HFFc6 (cell line): ENCODE results near the gene LRRC8D. TPM values are rescaled to one million over a fixed set of nuclear protein-coding genes. Genes with fewer than 3 reads are reported as not detected.

Experiments used
- DNase-seq: peaks from one replicate; pipeline ENCODE4 v3.0.0-alpha.2; 2018
- H3K27ac Mint-ChIP-seq: 2 replicates; pipeline ENCODE4 v1.8.0; 2020; ENCODE audit warnings: mild to moderate bottlenecking, mixed read lengths
- H3K27me3 Mint-ChIP-seq: 2 replicates; pipeline ENCODE4 v1.8.0; 2021; ENCODE audit warnings: mild to moderate bottlenecking, moderate library complexity, mixed read lengths; ENCODE audit not compliant: insufficient read depth
- H3K36me3 Mint-ChIP-seq: 2 replicates; pipeline ENCODE4 v1.8.0; 2021; ENCODE audit warnings: low read depth, mixed read lengths
- H3K4me1 Mint-ChIP-seq: 2 replicates; pipeline ENCODE4 v1.8.0; 2020; ENCODE audit warnings: low read depth, mixed read lengths
- H3K4me3 Mint-ChIP-seq: 2 replicates; pipeline ENCODE4 v1.8.0; 2020; ENCODE audit warnings: mild to moderate bottlenecking, moderate library complexity, mixed read lengths
- H3K9me3 Mint-ChIP-seq: 2 replicates; pipeline ENCODE4 v1.8.0; 2020; ENCODE audit warnings: mild to moderate bottlenecking, mixed read lengths
- total RNA-seq, 6 experiments: library from RNA; stranded (reverse); fragmentation: NEBNext Ultra II Directional; extraction: Animal tissue kit (Norgen Biotek cat#: 25700); gene quantifications; 2 replicates in 1 of 6; 3 replicates in 5 of 6; pipeline ENCODE4 v1.2.3, GENCODE V29; 2021
- TF ChIP-seq, protein P1 (sequence below): fragments of 200-600 bp; sonication (generic); IDR thresholded peaks from 2 replicates; pipeline ENCODE4 v1.5.0; 2021; ENCODE audit warnings: antibody characterized with exemption, mild to moderate bottlenecking

LRRC8D gene
- total RNA-seq, 6 experiments from 2014 or later: 33.5 to 46.7 (median 41.8) TPM

GRCh38 chr1:89799495-89799894 is 21.3 kb upstream of the LRRC8D start:
- Mint-ChIP-seq H3K4me3 (no peak overlapping the region), H3K27me3 (peaks cover 2% of the 10 kb centered on the region), H3K27ac (peak overlapping the region; percentile 32; the same call in 1 of the 2 replicates), H3K9me3 (no peaks in the 10 kb centered on the region), H3K4me1 (peaks cover 26% of the 10 kb centered on the region), H3K36me3 (no peaks in the 10 kb centered on the region)
- DNase-seq: peak; percentile 24
- TF ChIP-seq, protein P1, sequence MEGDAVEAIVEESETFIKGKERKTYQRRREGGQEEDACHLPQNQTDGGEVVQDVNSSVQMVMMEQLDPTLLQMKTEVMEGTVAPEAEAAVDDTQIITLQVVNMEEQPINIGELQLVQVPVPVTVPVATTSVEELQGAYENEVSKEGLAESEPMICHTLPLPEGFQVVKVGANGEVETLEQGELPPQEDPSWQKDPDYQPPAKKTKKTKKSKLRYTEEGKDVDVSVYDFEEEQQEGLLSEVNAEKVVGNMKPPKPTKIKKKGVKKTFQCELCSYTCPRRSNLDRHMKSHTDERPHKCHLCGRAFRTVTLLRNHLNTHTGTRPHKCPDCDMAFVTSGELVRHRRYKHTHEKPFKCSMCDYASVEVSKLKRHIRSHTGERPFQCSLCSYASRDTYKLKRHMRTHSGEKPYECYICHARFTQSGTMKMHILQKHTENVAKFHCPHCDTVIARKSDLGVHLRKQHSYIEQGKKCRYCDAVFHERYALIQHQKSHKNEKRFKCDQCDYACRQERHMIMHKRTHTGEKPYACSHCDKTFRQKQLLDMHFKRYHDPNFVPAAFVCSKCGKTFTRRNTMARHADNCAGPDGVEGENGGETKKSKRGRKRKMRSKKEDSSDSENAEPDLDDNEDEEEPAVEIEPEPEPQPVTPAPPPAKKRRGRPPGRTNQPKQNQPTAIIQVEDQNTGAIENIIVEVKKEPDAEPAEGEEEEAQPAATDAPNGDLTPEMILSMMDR: no peak

GRCh38 chr1:89800022-89800655 is 20.7 kb upstream of the LRRC8D start:
- Mint-ChIP-seq H3K27ac (no peak overlapping the region), H3K4me3 (no peak overlapping the region), H3K4me1 (peaks cover 26% of the 10 kb centered on the region), H3K36me3 (no peaks in the 10 kb centered on the region), H3K27me3 (peaks cover 2% of the 10 kb centered on the region), H3K9me3 (no peaks in the 10 kb centered on the region)
- TF ChIP-seq, protein P1: no peak
- DNase-seq: no peak

DNA sequence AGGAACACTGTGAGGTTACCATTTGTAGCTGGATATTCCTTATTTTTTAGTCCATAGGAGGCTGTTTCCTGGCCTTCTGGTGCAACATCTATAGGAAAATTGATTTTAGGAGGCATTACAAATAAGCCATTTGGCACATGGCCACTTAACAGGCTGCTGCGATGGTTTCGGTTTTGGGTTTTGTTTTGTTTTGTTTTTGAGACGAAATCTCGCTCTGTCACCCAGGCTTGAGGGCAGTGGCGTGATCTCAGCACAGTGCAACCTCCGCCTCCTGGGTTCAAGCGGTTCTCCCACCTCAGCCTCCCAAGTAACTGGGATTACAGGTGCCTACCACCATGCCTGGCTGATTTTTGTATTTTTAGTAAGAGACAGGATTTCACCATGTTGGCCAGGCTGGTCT is 20.1 kb upstream of the LRRC8D start:
- H3K4me3 Mint-ChIP-seq: no peak overlapping the region
- H3K27ac Mint-ChIP-seq: no peak overlapping the region
- H3K9me3 Mint-ChIP-seq: no peaks in the 10 kb centered on the region
- peaks cover 26% of the 10 kb centered on the region for H3K4me1 Mint-ChIP-seq
- TF ChIP-seq, protein P1: no peak
- DNase-seq: no peak
- peaks cover 2% of the 10 kb centered on the region for H3K27me3 Mint-ChIP-seq
- H3K36me3 Mint-ChIP-seq: no peaks in the 10 kb centered on the region

DNA sequence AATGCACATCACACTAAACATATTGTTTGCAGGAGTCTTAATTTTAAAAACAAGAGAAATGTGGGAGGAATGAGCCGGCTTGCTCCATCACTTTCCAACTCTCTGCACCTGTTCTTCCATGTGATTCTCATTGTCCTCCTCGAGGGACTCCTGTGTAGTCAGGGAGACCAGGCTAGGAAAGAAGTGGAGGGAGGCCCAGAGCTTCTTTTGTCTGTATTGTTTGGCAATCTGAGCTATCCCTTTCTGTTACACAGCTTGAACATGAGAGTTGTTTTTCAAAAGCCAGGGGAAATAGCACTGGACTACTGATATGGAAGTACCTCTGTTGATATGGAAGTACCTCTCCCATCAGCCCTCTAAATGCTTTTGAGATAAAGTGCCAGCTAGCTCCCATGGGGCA is 18.8 kb upstream of the LRRC8D start:
- Mint-ChIP-seq H3K27me3 (peaks cover 2% of the 10 kb centered on the region), H3K36me3 (no peaks in the 10 kb centered on the region), H3K4me1 (peaks cover 26% of the 10 kb centered on the region), H3K9me3 (no peaks in the 10 kb centered on the region), H3K27ac (no peak overlapping the region), H3K4me3 (no peak overlapping the region)
- TF ChIP-seq, protein P1: no peak
- DNase-seq: no peak

DNA sequence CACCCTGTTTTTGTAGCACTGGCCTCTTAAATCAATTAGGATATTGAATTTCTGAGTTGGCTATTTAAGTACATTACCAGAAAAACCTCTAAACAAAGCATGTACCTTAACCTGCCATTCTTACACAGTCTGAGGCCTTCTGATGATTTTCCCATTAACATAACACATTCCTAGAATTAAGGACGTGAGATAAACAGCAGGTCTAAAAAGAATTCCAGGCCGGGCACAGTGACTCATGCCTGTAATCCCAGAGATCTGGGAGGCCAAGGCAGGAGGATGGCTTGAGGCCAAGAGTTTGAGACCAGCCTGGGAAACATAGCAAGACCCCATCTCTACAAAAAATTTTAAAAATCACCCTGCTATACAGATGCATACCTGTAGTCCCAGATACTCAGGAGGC is 18.0 kb upstream of the LRRC8D start:
- DNase-seq: no peak
- Mint-ChIP-seq H3K27ac (no peak overlapping the region), H3K36me3 (no peaks in the 10 kb centered on the region), H3K4me1 (peaks cover 29% of the 10 kb centered on the region), H3K9me3 (no peaks in the 10 kb centered on the region), H3K4me3 (no peak overlapping the region), H3K27me3 (peaks cover 2% of the 10 kb centered on the region)
- TF ChIP-seq, protein P1: no peak
